SW 1271 (cell line): ENCODE measurements around the gene PEX10.

Experiments used
- DNase-seq, 2 experiments: peaks; one replicate each; lab custom pipeline; 2025; lab: John Stamatoyannopoulos, UW

The PEX10 gene

GRCh38 chr1:2375246-2375922 is 37.0 kb downstream of the PEX10 start:
- no peak for DNase-seq

- DNase-seq, result no peak
Measured at GRCh38 chr1:2374252-2375155, 37.9 kb downstream of the PEX10 start.

- DNase-seq, result no peak
Measured at GRCh38 chr1:2373551-2374251, 38.7 kb downstream of the PEX10 start.

GRCh38 chr1:2372551-2373490 is 39.5 kb downstream of the PEX10 start:
- no peak for DNase-seq

GRCh38 chr1:2368053-2368744 is 44.2 kb downstream of the PEX10 start:
- DNase-seq, result no peak

GRCh38 chr1:2363847-2364513 is 48.4 kb downstream of the PEX10 start:
- DNase-seq, result no peak

GRCh38 chr1:2360588-2361364 is 51.6 kb downstream of the PEX10 start:
- DNase-seq, result no peak

- DNase-seq, result no peak
Measured at GRCh38 chr1:2358651-2359640, 53.4 kb downstream of the PEX10 start.

- DNase-seq, result no peak
Measured at GRCh38 chr1:2358072-2358471, 54.3 kb downstream of the PEX10 start.

GRCh38 chr1:2356911-2357845 is 55.2 kb downstream of the PEX10 start:
- DNase-seq, result no peak

GRCh38 chr1:2356401-2356800 is 56.0 kb downstream of the PEX10 start:
- no peak for DNase-seq

- DNase-seq, result no peak
Measured at GRCh38 chr1:2355373-2356261, 56.7 kb downstream of the PEX10 start.

- no peak for DNase-seq
Measured at GRCh38 chr1:2354511-2355372, 57.6 kb downstream of the PEX10 start.
